IPS-NIHi11 (cell line): ENCODE data around the gene EXOC2.
"Not testable (repeated sequence)": the region's sequence is repeated elsewhere in the genome, so short reads cannot be mapped to it uniquely, and the experiment has no call there.

Experiments
- DNase-seq: peaks from one replicate; pipeline ENCODE4 v3.0.0; 2012; ENCODE audit warnings: mixed read lengths, low spot score

EXOC2 gene

DNA sequence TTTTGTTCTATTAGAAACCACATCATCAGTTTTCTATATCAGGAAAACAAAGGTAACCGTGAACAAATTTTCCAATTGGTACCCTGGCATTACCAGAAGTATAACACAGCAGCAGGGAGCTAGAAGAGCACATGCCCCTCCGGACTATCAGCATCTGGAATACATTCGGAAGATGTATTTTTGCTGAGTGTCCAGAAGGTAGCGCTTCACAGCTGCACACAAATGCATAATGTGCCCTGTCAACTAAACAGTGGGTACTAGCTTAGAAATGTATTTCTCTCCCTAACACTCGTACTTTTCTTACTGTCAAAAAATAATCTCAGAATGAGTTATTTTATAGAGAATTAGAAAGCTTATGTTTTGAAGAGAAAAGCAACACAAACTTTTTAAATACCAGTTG lies 113.6 kb downstream of the EXOC2 start:
- DNase-seq, result no peak

DNA sequence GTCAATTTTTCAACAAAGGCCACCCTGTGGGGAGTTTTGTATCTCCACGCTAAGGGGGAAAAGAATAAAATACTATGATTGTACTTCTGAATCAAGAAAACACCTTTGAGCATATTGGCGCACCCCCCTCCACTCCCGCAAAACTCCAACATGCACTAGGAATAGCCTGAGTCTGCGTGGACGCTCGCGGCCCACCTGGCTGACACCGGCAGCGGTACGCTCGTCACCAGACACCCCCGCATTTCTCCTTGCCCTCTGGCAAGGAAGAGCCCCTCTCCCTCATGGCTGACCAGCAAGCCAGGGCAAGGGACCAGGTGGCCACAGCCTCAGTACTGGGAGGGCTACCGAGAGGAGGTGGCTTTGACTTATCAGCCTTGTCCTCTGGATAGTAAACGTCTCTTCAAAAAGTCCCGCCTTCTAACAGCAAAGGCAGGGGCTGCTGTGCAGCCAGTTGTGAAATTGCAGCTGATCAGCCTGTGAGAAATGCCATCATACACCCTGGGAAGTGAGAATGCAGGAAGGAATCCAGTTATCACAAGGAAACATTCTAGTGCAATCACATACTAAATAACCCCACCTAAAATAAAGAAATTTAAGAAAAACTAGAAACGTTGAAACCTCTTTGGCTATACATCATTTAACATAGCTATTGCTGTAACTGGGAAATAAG lies 120.2 kb downstream of the EXOC2 start:
- no peak for DNase-seq

DNA sequence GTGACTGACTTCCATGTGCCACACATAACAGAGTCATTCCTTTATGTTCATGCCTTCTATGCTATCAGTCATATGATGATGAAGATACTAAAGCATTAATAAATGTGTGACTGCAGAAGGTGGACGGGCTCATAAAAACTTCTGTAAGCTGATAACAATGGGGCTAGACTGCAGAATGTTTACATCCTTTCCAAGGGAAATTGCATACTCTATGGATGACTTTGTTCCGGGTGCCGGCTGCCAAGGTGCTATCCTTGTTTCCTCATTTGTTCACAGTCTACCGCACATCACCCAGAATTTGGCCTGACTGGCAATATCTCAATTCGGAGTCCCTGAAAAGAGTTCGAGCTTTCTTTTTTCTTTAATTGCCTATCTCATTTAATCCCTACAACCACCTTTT lies 121.0 kb downstream of the EXOC2 start:
- no peak for DNase-seq

DNA sequence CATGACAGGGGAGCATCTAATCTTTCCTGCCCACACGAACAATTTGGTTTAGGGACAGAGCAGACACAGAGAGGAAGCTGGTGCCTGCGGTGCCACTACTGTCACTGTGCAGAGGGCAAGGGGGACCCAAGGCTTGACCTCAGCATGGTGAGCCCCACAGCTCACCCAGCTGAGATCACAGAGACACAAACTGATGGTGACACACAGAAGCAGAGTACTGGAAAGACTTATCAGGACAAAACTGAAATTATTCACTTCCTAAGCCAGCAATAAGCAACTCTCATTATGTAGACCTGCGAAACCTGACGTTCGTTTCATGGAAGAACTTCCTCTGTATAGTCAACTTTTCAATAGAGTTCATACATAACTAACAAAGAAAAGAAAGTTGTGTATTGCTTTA lies 122.1 kb downstream of the EXOC2 start:
- DNase-seq, result no peak

DNA sequence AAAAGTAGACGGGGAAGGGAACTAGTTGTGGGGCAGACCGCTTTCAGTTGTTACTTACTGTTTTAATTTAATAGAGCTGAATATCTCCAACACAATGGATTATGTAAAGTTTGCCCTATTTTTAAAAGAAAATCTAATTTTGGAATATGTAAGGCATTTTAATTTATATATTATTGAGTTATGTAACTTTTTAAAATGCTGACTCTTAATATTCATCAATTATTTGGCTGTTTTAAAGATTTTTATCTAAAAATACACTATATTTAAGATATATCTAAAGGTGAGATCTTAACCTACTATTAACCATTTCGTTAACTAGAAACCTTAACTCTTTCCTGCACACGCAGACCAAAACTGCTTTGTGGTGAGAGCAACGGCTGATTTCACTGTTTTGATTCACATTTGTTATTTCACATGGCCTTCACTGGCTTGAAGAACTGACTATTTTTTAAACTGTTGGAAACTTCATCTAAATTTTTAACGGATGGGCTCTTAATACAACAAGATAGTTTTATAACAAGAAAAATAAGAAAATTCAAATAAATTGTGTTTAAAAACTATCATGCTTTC lies 123.9 kb downstream of the EXOC2 start:
- no peak for DNase-seq

DNA sequence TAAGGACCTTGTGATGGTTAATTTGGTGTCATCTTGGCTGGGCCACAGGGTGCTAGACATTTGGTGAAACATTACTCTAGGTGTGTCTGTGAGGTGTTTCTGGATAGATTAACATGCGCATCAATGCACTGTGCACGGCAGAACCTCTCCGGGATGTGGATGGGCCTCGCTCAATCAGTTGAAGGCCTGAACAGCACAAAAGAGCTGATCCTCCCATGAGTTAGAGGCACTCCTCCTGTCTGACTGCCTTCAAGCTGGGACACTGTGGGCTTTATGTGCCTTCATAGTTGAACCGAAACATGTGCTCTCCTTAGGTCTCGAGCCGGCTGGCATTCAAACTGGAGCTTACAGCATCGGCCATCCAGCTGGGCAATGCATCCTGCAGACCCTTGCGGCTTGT lies 124.9 kb downstream of the EXOC2 start:
- no peak for DNase-seq

DNA sequence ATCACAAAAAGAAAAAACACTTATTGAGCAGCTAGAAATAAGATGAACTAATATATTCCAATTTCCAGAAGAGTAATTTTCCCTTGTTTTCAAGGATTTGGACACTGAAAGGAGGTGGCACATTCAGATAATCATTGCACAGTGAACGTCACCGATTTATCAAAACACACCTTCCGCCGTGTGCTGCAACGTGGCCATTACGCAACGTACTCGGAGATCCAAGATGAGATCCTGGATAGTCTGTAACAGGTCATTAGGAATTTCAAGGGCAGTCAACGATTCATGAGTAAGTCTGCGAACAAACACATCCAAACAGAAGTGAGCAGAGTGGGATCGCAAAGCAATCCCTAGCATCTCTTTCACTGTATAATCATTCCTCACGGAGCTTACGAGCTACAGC lies 129.1 kb downstream of the EXOC2 start:
- no peak for DNase-seq

DNA sequence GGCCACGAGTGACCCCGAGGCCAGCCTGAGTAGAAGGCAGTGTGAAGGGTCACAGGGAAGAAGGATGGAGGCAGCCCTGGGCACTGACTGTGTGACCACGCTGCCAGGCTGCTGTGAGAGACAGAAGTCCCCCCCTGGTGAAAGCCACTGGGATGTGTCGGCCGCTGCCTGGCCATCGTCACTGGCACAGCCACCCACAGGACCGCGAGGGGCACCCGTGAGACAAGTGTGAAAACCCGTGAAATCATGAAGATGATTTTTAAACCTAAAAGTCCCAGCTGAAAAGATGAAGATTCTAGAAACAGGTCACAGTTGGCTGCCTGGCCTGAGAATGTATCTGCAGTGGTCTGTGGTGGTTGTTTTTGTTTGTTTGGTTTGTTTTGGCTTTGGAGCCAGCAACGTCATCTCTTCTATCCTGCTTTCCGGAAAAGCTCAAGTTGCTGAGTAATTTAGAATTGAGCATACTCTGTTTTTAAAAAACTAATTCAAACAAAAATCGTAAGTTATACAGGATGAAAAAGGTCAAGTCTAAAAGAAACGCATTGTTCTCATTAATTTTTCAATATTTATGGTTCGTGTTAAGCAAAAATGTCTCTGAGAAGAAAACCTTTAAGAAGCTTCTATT lies 130.8 kb downstream of the EXOC2 start:
- DNase-seq, result no peak

DNA sequence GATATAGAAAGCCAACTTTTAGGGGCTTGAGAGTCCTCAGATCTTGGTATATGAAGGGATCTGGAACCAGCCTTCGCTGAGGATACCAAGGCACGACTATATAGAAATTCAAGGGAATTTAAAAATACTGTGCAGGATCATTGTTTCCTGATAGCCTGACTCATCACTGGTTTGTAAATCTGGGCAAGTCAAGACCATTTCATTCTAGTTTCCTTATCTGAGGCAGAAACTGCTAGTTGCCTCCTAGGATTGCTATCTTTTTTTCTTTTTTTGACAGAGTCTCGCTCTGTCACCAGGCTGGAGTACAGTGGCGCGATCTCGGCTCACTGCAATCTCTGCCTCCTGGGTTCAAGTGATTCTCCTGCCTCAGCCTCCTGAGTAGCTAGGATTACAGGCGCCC lies 131.6 kb downstream of the EXOC2 start:
- DNase-seq, result not testable (repeated sequence)

DNA sequence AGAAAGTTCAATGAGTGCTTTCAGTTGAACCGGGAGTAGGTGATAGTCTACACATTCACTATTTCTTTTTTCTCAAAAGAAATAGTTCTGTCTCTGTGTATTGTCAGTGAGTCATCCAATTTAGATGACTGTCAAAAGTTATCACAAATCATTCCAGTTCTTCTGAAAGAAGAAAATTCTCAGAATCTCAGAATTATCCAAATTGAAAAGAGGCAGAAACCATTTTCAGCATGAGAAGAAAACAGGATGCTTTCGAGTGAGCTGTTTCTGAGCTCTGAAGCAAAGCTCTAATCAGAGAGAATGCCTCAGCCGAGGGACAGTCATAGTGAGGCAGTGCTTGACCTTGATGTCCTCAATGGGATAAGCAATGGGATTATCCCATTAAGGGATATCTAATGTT lies 134.0 kb downstream of the EXOC2 start:
- DNase-seq, result no peak

DNA sequence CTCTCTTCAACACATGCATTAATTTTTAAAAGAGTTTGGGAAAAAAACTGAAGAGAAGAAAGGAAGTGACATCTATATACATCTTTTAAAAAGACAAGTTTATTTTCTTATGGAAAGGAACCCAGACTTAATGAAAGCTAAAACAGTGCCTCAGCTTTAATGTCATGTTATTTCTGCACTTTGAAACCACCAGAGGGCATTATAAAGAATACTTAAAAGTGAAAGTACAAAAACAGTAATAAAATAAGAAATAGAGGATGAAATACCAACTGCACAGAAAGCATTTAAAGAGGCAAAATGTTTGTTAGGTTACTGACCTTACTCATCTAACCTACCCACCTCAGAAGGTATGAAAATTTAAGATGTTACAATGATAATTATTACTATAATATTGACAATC lies 134.8 kb downstream of the EXOC2 start:
- DNase-seq, result no peak

DNA sequence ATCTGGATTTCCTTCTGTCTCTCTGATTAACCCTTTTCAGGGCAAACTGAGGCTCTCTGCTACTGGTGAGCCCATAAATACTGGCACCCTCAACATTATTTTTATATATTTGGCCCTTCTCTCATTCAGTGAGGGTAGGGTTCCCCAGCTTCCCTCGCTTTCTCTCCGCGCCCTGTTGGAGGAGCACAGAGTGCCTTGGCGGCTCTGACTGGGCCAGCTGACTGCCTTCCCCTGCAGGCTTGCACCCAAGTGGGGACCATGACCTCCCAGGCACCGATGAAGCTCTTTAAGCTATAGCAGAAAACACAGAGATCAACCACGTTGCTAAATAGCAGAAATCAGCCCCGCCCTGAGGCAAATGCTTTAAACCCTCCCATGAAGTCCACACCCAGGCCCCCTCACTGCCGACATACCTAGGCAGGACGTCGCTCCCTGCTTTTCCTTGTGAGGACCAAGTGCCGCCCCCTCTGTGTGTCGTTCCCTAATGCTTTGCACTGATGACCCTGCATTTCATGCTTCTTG lies 141.0 kb downstream of the EXOC2 start:
- no peak for DNase-seq

DNA sequence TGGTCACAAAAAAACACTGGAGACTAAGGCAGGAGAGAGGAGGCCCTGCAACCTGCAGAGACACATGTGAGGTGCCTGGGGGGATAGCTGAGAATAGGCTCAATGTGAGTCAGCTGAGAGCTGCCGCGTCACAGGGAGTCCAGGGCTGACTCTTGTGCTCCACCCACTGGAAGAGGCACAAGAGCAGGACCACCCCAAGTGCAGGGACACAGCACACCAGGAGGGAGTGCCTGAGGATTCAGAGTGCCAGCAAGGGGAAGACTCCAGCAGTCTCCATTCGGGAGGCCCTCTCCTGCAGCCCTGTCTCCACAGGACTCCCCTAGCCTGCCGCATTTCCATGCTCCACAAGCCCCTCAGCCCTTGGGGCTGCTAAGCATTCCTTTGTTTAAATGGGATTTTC lies 141.5 kb downstream of the EXOC2 start:
- DNase-seq, result peak; percentile 58

DNA sequence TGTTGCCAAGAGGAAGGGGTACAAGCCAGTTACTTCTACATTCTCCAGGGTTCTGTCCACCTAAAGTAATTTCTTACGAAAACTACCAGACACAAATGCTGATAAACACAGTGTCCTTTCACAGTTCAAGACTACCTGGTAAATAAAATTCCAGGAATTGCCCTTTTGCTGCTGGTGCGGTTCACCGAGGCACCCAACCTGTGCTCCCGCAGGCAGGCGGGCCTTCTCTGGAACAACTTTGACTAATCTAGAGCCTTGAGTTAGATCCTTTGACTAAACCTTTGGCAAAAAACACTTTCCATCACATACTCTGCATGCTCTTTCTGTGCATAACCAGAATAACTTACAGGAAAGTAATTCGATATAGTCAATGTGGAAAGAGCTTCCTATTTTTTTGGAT lies 143.0 kb downstream of the EXOC2 start:
- DNase-seq, result no peak

DNA sequence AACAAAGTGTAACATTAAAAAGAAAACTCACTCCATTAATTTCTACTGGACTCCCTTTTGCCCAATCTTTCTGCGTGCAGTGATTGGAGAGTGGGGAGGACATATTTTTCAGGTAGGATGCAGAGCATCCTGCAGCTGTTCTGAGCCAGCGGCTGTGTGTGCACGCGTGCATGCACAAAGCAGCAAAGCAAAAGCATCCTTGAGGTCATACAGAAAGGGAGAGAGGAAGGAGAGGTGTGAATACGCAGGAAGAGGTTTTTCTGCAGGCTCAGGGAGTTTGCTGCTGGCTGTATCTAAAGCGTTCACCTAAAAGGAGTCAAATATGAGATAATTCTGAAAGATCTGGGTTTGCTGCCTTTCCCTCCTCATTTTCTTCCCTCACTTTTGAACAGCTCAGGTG lies 144.4 kb downstream of the EXOC2 start:
- DNase-seq, result no peak

DNA sequence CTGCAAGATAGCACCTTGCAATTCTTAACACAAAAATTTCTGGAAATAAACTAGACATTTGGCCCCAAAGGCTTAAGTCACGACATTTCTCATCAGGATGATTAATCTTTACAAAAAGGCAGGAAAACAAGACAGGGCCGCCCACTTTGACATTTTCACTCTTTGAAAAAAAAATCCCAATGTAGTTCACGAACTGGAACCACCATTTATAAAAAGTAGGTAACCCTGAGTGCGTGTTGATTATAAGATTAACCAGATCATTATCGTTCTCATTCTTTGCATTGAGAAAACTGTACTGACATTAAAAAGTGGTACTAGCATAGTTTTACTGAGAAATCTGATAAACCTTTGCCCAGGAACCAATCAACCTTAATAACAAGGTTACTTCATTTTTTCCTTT lies 144.8 kb downstream of the EXOC2 start:
- DNase-seq, result no peak

DNA sequence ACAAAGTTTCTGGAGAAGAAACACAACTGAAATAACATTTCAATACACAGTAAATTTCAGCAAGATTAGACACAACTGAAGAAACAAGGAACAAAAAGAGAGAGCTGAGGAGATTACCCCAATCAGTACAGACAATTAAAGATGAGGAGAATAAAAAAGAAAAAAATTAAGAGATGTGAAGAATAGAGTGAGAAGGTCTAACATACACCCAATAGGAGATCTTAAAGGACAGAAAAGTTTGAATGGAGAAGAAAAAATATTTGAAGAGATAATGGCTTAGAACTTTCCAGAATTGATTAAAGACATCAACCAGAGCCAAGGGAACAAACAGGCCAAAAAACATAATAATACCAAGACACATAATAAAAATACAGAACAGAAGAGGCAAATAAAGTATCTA lies 152.4 kb downstream of the EXOC2 start:
- no peak for DNase-seq

DNA sequence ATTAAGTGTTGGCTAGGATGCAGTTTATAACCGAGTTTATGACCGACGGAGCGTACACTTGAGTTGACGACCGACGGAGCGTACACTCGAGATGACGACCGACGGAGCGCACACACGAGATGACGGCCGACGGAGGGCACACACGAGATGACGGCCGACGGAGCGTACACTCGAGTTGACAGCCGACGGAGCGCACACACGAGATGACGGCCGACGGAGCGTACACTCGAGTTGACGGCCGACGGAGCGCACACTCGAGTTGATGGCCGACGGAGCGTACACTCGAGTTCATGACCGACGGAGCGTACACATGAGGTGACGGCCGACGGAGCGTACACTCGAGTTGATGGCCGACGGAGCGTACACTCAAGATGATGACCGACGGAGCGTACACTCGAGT lies 155.8 kb downstream of the EXOC2 start:
- DNase-seq, result no peak

DNA sequence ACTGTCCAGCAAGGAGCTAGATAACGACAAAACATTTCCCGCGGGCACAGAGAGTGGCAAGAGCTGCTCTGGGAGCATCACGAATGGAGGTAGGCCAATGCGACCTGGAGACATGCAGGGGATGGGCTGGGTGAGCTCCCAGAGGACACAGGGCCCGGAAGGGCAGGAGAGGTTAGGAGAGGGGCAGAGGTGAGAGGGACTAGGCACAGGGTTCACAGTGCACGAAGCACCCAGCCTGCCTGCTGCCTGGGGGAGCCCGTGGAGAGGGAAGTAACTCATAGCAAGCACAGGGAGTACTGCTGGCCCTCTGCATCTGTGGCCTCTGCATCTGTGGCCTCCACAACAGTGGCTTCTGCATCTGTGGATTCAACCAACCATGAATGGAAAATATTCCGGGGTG lies 162.5 kb downstream of the EXOC2 start:
- no peak for DNase-seq

DNA sequence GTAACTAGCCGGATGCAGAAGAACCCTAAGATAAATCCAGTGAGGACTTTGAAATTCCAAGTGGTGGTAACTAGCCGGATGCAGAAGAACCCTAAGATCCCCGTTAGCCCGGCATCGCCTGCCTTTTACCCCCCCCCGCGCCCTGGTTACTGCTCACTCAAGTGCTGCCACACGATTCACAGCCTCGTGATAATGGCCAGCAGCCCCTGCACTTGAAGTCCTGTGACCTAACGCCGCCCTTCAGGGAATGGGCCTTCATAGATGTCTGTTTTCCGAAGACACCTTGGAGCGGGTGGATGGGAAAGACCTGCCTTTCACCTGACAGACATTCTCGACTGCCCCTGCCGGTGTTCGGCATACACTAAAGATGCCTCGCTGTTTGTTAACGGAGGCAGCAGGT lies 163.9 kb downstream of the EXOC2 start:
- DNase-seq, result no peak

DNA sequence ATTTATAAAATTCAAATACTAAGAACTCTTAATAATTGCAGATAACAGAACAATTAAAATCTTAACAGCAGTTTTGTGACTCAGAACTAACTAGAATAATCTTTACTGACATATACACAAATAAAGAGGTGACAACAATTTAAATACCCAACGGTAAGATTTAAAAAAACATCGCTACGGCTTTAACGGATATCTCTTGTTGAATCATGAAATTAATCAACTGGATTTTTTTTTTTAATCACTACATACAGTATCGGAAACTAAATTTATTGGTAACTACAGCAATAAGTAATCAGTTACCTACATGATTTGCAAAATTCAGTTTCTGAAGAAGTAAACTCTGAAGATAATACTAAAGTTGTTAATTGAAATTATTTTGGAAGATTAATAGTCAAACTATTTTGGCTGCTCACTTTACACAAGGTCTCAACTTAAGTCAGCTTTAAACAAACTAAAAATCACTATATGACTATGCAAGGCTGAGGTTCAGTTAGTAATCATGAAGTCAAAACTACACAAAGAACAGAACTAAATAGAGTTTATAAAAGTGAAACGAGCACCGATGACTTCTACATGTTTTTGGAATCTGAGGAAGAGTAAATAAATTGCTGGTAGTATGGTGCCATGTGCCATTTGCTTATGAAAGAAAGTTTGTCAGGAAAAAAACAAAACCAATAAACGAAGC lies 164.8 kb downstream of the EXOC2 start:
- DNase-seq, result no peak

DNA sequence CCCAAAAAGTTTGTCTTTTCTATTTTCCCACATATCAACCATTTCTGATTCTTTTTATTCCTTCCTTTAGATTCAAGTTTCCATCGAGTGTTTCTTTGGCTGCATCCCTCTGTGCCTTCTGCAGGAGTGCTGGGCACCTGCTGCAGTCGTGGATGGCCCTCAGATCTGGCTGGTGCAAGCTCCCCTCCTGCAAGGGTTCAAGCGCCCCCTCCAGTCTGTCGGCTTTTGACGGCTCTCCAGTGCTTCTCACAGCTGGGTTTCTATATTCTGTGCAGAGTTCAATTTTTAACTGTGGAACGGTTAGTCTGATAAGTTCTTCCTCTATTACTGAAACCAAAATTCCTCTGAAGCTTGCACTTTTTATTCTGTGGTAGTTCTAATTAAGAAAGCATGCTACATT lies 168.1 kb downstream of the EXOC2 start:
- DNase-seq, result no peak

DNA sequence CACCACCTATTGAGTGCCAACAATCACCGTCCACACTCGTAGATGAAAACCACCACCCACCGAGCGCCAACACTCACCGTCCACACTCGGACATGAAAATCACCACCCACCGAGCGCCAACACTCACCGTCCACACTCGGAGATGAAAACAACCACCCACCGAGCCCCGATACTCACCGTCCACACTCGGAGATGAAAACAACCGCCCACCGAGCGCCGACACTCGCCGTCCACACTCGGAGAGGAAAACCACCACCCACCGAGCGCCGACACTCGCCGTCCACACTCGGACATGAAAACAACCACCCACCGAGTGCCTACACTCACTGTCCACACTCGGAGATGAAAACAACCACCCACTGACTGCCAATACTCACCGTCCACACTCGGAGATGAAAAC lies 172.1 kb downstream of the EXOC2 start:
- no peak for DNase-seq
